Duodenal mucosa (tissue), 2 donors: ENCODE results near the gene RANBP3.
A peak's percentile ranks its signal among the peaks of the same experiment; 100 is the strongest.

Experiments used
- H3K27ac ChIP-seq: one replicate; pipeline ENCODE4 v1.7.0; 2013; ENCODE audit warnings: low read depth, low read length
- H3K27me3 ChIP-seq, 2 donors: one replicate each; pipeline ENCODE4 v1.7.0; 2013; ENCODE audit warnings: low read length in 2 of 2, control low read depth in 1 of 2; ENCODE audit not compliant: insufficient read depth in 2 of 2, control insufficient read depth in 1 of 2
- H3K36me3 ChIP-seq, 2 donors: one replicate each; pipeline ENCODE4 v1.7.0; 2013; ENCODE audit warnings: low read length in 2 of 2, control low read depth in 1 of 2; ENCODE audit not compliant: insufficient read depth in 2 of 2, control insufficient read depth in 1 of 2
- H3K4me1 ChIP-seq, 2 donors: one replicate each; pipeline ENCODE4 v1.7.0; 2013; ENCODE audit warnings: low read length in 2 of 2, control low read depth in 1 of 2; ENCODE audit not compliant: insufficient read depth in 2 of 2, control insufficient read depth in 1 of 2
- H3K4me3 ChIP-seq, 2 donors: one replicate each; pipeline ENCODE4 v1.7.0; 2013; ENCODE audit warnings: low read length in 2 of 2, low read depth in 1 of 2
- H3K9ac ChIP-seq, 2 donors: one replicate each; pipeline ENCODE4 v1.7.0; 2013; ENCODE audit warnings: low read length in 2 of 2, low read depth in 1 of 2
- H3K9me3 ChIP-seq, 2 donors: one replicate each; pipeline ENCODE4 v1.7.0; 2013; ENCODE audit warnings: low read length in 2 of 2, control low read depth in 1 of 2; ENCODE audit not compliant: control insufficient read depth in 1 of 2

The RANBP3 gene

DNA sequence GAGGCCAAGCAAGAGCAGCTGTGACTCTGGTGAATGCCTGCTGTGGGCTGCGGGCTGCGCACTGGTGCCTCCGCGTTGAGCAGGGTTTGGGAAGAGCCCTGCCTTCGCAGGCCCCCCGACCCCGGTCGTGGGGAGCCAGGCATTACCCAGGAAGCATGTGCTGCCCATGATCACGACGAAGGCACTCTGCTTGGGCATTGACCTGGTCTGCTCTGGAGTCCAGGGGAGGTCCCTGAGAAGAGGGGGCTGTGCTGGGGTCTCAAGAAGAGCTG, 19.2 kb downstream of the RANBP3 start:
- Histone ChIP-seq H3K27ac (no peak overlapping the region), H3K4me1 (peaks cover 45 to 74% of the 10 kb centered on the region in 2 donors)

DNA sequence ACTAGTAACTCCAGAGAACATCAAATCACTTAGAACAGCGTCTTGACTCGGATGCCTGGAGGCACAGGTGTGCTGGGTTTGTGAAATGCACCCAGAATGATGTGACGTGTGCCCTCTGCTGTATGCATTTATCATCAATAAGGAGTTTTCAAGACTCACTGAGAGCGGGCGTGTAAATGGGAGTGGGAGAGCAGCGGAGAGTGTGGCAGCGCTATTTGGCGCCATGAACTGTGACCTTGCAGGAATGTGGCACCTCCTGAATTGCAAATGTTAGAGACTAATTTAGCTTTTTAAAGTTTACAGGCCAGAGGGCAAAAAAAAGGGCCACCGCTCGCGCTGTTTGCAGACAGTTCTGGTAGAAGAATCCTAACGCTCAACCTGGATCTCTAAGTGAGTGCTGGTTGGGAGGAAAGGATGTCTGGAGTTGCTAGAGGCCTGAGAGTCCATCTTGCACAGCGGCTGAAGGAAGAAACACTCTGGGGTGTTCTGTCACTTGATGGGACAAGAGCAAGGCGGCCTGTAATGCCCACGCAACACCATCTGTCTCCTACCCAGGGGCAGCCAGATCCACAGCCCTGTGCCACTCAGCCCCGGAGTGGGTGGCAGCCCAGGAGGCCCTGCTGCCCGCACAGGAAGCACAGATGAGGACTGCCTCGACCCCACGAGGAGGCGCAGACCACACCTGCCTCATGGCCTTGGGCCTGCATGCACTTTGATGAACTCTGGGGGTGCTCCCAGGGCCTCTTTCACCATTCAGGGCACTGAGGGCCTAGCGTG, 19.7 kb downstream of the RANBP3 start:
- Histone ChIP-seq H3K27ac (no peak overlapping the region), H3K27me3 (no peaks in the 10 kb centered on the region), H3K9ac (no peak overlapping the region), H3K36me3 (peaks cover 0 to 3% of the 10 kb centered on the region in 2 donors), H3K4me1 (peaks cover 51 to 73% of the 10 kb centered on the region in 2 donors), H3K4me3 (no peak overlapping the region), H3K9me3 (no peaks in the 10 kb centered on the region)

More for the DNA sequence above, 19.2 kb downstream of the RANBP3 start:
- Histone ChIP-seq H3K9ac (no peak overlapping the region), H3K36me3 (peaks cover 0 to 3% of the 10 kb centered on the region in 2 donors), H3K4me3 (no peak overlapping the region), H3K27me3 (no peaks in the 10 kb centered on the region), H3K9me3 (no peaks in the 10 kb centered on the region)

DNA sequence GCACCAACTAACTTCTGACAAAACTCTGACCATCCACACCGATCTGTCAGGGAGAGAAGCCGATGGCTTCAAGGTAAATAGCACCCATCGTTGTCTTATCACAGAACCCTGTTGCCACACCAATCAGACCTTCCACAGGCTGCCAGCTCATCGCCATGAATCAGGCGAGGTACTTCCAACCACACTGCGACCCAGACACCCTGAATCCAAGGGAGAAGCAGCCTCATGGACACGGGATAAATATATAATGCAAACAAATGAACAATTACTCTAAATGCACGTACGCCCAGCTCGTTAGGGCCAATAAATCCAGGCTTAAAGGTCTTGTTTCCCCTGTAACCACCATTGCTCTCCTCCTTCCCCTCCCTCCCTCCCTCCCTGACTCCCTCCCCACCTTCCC, 20.8 kb downstream of the RANBP3 start:
- Histone ChIP-seq H3K4me3 (no peak overlapping the region), H3K36me3 (peaks cover 0 to 4% of the 10 kb centered on the region in 2 donors), H3K9ac (no peak overlapping the region), H3K27ac (no peak overlapping the region), H3K27me3 (no peaks in the 10 kb centered on the region), H3K4me1 (peaks cover 52 to 73% of the 10 kb centered on the region in 2 donors), H3K9me3 (no peaks in the 10 kb centered on the region)

DNA sequence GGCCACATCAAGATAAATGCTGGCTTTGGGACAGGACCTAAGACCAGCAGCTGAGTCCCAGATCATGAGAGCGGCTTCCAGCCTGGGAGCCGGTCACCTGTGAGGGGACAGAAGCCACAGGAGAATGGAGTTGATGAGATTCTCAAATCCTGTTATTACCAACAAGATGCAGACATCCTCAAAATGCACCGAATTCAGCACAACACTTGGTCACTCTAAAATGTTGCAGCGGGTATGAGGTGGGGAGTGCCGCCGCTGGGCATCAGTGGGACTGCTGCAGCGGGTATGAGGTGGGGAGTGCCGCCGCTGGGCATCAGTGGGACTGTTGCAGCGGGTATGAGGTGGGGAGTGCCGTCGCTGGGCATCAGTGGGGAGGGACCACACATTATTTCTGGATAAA, 21.2 kb downstream of the RANBP3 start:
- Histone ChIP-seq H3K27me3 (no peaks in the 10 kb centered on the region), H3K4me3 (no peak overlapping the region), H3K9me3 (no peaks in the 10 kb centered on the region), H3K9ac (no peak overlapping the region), H3K27ac (no peak overlapping the region), H3K36me3 (peaks cover 0 to 7% of the 10 kb centered on the region in 2 donors), H3K4me1 (peaks cover 52 to 73% of the 10 kb centered on the region in 2 donors)

DNA sequence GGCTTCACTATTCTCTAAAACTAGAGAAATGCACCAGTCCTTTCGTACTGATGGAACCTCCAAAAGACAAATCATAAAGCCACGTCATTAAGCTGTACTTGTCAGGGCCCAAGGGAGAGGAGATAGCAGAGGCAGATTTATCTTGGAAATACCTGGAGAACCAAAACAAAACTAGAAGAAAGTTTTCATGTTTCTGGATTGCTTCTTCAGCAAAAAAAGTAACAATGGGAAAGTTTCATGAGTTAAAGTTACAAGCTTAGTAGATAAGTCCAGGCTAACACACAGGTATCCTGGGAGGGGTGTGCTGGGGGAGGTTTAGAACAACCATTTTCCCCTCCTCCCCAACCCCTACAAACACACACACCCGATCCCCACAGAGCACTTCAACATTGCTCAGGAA, 21.6 kb downstream of the RANBP3 start:
- H3K27ac ChIP-seq: no peak overlapping the region
- no peaks in the 10 kb centered on the region for H3K9me3 ChIP-seq
- no peaks in the 10 kb centered on the region for H3K27me3 ChIP-seq
- H3K36me3 ChIP-seq: peaks cover 0 to 7% of the 10 kb centered on the region in 2 donors
- no peak overlapping the region for H3K4me3 ChIP-seq
- H3K9ac ChIP-seq: no peak overlapping the region
- H3K4me1 ChIP-seq: peaks cover 54 to 73% of the 10 kb centered on the region in 2 donors

DNA sequence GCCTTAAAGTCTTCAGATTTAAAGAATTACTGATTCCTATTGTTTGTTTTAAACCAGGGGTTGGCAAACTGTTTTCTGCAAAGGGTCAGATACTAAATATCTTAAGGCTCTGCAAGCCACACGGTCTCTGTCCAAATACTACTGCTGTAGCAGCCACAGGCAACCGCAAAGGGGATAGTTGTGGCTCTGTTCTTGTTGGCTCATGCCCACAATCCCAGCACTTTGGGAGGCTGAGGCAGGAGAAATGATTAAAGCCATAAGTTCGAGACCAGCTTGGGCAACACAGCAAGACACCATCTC, 22.4 kb downstream of the RANBP3 start:
- Histone ChIP-seq H3K4me1 (peaks cover 58 to 77% of the 10 kb centered on the region in 2 donors), H3K9ac (no peak overlapping the region), H3K27me3 (no peaks in the 10 kb centered on the region), H3K27ac (no peak overlapping the region), H3K36me3 (peaks cover 0 to 7% of the 10 kb centered on the region in 2 donors), H3K4me3 (no peak overlapping the region), H3K9me3 (no peaks in the 10 kb centered on the region)

DNA sequence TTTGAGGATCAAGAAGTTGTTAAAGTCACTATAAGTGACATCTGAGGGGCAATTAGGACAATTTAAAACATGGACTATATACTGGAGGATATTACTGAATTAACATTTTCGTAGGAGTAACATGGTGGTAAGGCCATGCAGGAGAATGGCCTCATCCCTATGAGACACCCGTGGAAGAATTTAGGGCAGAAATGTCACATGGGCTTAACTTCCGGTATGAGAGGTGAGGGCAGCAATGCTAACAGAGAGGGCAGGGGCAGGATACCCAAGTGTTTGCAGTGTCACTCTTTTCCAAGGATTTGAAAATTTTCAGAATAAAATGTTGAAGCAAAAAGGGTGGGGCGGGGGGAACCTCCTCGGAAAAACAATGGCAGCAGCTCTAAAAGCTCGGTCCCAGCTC, 23.6 kb downstream of the RANBP3 start:
- Histone ChIP-seq H3K4me1 (peaks cover 59 to 77% of the 10 kb centered on the region in 2 donors), H3K9ac (peak overlapping the region; percentile 18), H3K36me3 (peaks cover 4 to 17% of the 10 kb centered on the region in 2 donors), H3K27me3 (no peaks in the 10 kb centered on the region), H3K27ac (no peak overlapping the region), H3K4me3 (no peak overlapping the region), H3K9me3 (no peaks in the 10 kb centered on the region)

DNA sequence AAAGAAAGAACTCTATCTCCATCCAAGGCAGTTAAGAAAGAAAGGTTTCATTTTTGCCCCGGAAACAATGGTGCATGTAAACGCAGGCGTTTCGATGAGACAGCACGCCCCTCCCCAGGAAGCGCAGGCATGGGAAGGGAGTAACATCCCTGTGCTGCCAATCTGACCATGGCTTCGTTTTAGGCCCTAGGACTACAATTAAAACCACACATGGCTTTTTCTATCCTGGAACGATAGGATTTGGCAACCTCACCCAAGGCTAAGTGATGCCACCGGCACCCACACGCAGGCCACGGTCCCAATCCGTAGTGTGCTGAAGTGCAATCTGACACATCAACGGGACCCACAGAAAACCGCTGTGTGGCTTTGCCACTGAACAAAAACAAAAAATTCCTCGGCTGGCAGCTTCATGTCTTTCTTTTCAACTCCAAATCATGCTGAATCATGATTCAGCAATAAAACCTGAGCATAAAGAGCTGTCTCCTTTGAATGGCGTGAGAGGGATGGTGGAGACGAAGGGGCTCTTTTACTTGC, 24.2 kb downstream of the RANBP3 start:
- Histone ChIP-seq H3K4me1 (peaks cover 64 to 76% of the 10 kb centered on the region in 2 donors), H3K9ac (peak overlapping the region in 1 of 2 donors; percentile 18), H3K36me3 (peaks cover 4 to 17% of the 10 kb centered on the region in 2 donors), H3K9me3 (no peaks in the 10 kb centered on the region), H3K27ac (no peak overlapping the region), H3K27me3 (no peaks in the 10 kb centered on the region), H3K4me3 (no peak overlapping the region)

DNA sequence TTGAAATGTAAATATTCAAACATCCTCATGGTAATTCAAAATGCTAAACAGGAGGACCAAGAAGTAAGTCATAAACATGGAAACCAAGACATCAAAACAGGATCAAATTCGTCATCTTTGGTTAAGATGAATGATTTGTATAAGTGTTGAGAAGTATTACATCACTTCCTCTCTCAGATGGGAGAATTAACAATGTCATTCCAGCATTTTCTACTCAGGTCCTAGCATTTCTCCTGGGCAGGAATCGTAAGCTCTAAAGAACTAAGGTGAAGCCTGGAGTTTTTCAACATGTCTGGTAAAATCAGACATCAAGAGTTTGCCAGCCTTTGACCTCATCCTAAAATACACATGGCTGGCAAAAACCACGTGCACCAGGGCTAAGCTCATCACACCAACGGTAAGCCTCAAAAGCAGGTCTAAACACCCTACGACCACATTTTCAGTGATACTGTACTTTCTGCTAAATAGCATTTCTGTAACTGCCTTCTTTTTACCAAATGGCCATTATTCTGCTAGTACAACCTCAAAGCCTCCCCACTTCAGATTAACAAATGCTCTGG, 24.8 kb downstream of the RANBP3 start:
- no peak overlapping the region for H3K27ac ChIP-seq
- H3K36me3 ChIP-seq: peaks cover 4 to 14% of the 10 kb centered on the region in 2 donors
- H3K9ac ChIP-seq: no peak overlapping the region
- no peak overlapping the region for H3K4me3 ChIP-seq
- no peaks in the 10 kb centered on the region for H3K27me3 ChIP-seq
- no peaks in the 10 kb centered on the region for H3K9me3 ChIP-seq
- peaks cover 65 to 69% of the 10 kb centered on the region in 2 donors for H3K4me1 ChIP-seq

DNA sequence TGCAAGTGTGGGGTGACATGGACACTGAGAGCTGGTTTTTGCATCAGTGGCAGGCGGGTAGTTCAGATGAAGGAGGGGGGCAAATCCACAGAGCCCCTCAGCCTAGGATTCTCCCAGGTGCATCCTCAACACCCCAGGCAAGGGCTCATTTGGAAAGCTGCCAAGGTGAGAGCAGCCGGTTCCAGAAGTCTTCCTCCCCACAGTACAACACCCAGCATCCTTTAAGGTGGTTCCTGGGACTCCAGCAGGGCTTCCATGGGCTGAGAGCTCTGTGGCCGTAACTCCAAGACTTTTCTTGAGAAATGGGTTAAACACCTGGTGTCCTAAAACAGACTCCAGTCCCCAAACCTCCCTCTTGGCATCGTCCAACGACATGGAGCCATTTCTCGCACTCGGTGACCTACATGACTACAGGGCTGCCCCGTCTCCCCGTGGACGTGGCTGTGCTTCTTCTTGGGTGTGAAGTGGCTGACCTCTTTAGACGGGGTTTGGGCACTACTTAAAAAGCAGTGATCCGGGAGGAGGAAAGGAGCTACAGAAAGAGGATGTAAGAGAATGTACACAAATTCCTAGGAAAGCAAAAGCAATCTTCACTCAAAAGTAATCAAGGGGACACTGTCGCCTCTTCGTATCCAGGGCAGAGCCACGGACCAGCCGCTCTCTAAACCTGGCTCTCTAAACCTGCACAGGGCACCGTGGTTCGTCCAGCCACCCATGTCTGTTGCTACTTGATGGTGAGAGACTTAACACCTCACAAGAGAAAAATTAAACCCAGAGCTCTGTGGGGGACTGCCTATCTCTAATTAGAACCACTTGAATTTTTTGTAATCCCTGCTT, 25.5 kb downstream of the RANBP3 start:
- Histone ChIP-seq H3K9ac (no peak overlapping the region), H3K4me1 (peaks cover 63 to 70% of the 10 kb centered on the region in 2 donors), H3K27ac (no peak overlapping the region)

More for the DNA sequence above, 25.5 kb downstream of the RANBP3 start:
- Histone ChIP-seq H3K9me3 (no peaks in the 10 kb centered on the region), H3K4me3 (no peak overlapping the region), H3K27me3 (no peaks in the 10 kb centered on the region), H3K36me3 (peaks cover 4 to 14% of the 10 kb centered on the region in 2 donors)
